ENCODE data around the gene GABRR2.

The GABRR2 gene

DNA sequence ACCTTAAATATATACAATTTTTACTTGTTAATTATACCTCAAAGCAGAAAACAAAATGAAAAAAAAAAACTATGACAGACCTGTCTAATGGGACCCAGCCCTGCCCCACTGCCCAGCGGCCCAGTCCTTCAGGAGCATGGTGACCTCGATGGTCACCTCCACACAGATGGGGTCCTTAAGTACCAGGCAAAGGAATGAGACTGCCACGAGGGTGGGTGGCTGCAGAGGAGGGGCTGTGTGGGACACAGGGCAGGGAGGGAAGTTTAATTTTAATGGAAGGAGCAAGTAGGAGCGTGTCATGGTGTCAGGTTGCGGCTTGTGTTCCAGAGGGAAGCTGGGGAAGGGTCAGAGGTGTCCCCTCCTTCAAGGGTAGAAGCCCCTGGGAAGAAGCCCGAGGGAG, 28.6 kb downstream of the GABRR2 start:
- H3K4me2 ChIP-seq (ENCODE audit: low read depth, low read length, poor library complexity, severe bottlenecking) = no peak overlapping the region
- H3K9me2 ChIP-seq (replicated peaks; ENCODE audit: insufficient read depth, low read length) = no peaks in the 10 kb centered on the region
- H3K36me3 ChIP-seq (ENCODE audit: low read length) = no peaks in the 10 kb centered on the region
- no peaks in the 10 kb centered on the region for H3F3A ChIP-seq (ENCODE audit: insufficient read depth)
- no peak overlapping the region for H3K9ac ChIP-seq (ENCODE audit: low read length)
- H3K27me3 ChIP-seq (ENCODE audit: low read length) = no peaks in the 10 kb centered on the region
- H3K4me3 ChIP-seq (ENCODE audit: insufficient read depth, low read length, poor library complexity, severe bottlenecking) = no peak overlapping the region
- no peak overlapping the region for H3K27ac ChIP-seq (ENCODE audit: low read depth, low read length)
- no peaks in the 10 kb centered on the region for H3K79me2 ChIP-seq (ENCODE audit: insufficient read depth, low read length)
- TF ChIP-seq, protein P1, sequence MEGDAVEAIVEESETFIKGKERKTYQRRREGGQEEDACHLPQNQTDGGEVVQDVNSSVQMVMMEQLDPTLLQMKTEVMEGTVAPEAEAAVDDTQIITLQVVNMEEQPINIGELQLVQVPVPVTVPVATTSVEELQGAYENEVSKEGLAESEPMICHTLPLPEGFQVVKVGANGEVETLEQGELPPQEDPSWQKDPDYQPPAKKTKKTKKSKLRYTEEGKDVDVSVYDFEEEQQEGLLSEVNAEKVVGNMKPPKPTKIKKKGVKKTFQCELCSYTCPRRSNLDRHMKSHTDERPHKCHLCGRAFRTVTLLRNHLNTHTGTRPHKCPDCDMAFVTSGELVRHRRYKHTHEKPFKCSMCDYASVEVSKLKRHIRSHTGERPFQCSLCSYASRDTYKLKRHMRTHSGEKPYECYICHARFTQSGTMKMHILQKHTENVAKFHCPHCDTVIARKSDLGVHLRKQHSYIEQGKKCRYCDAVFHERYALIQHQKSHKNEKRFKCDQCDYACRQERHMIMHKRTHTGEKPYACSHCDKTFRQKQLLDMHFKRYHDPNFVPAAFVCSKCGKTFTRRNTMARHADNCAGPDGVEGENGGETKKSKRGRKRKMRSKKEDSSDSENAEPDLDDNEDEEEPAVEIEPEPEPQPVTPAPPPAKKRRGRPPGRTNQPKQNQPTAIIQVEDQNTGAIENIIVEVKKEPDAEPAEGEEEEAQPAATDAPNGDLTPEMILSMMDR (IDR thresholded peaks at IDR 0.05; ENCODE audit: insufficient read depth, low read length, poor library complexity, severe bottlenecking) = no peak
- TF ChIP-seq EZH2phosphoT487 (conservative IDR thresholded peaks at IDR 0.05; ENCODE audit: low read length) = no peak
- H2AFZ ChIP-seq (ENCODE audit: low read depth, low read length, severe bottlenecking) = no peak overlapping the region
- no peaks in the 10 kb centered on the region for H3K9me3 ChIP-seq (ENCODE audit: insufficient read depth, low read length)
- H4K20me1 ChIP-seq (ENCODE audit: low read depth, low read length) = no peaks in the 10 kb centered on the region

DNA sequence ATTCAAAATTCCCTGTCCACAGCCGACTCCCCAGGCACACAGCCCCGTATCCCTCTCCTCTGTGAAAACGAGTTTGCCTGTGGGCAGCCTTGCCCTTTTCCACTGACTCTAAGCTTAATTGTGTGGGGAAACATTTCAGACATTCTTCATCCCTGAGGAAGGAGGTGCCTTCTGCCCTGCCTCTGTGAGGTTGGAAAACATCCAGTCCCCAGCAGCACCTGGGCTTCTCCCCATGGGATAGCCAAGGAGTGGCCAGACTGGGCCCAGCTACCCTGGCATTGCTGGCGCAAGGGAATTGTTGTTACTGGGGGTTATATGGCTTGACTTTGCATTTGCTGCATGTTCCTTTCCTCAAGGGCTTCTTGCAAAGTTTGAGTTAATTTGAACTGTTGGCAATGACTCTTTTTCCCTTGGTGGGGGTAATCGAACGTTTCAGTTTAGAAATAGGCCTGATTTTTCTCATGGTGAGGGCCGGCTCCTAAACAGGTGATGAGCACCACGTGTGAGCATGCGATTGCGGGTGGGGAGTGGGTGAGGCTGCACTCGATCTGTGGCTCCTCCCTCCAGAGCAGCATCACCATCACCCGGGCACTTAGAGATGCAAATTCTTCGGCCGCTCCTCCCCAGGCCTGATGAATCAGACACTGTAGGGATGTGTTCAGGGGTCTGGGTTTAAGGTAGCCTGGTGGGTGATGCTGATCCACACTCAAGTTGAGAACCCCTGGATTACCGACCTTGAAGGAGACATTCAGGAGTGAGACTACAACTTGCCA, 29.9 kb downstream of the GABRR2 start:
- Histone ChIP-seq H2AFZ (ENCODE audit: low read depth, low read length, severe bottlenecking) (no peak overlapping the region), H3K9ac (ENCODE audit: low read length) (no peak overlapping the region), H3K4me2 (ENCODE audit: low read depth, low read length, poor library complexity, severe bottlenecking) (no peak overlapping the region), H4K20me1 (ENCODE audit: low read depth, low read length) (no peaks in the 10 kb centered on the region), H3F3A (ENCODE audit: insufficient read depth) (no peaks in the 10 kb centered on the region), H3K79me2 (ENCODE audit: insufficient read depth, low read length) (no peaks in the 10 kb centered on the region), H3K27ac (ENCODE audit: low read depth, low read length) (no peak overlapping the region), H3K36me3 (ENCODE audit: low read length) (no peaks in the 10 kb centered on the region), H3K9me3 (ENCODE audit: insufficient read depth, low read length) (no peaks in the 10 kb centered on the region), H3K9me2 (replicated peaks; ENCODE audit: insufficient read depth, low read length) (no peaks in the 10 kb centered on the region), H3K27me3 (ENCODE audit: low read length) (no peaks in the 10 kb centered on the region), H3K4me3 (ENCODE audit: insufficient read depth, low read length, poor library complexity, severe bottlenecking) (no peak overlapping the region)
- no peak for TF ChIP-seq EZH2phosphoT487 (conservative IDR thresholded peaks at IDR 0.05; ENCODE audit: low read length)
- TF ChIP-seq, protein P1 (IDR thresholded peaks at IDR 0.05; ENCODE audit: insufficient read depth, low read length, poor library complexity, severe bottlenecking) = no peak

DNA sequence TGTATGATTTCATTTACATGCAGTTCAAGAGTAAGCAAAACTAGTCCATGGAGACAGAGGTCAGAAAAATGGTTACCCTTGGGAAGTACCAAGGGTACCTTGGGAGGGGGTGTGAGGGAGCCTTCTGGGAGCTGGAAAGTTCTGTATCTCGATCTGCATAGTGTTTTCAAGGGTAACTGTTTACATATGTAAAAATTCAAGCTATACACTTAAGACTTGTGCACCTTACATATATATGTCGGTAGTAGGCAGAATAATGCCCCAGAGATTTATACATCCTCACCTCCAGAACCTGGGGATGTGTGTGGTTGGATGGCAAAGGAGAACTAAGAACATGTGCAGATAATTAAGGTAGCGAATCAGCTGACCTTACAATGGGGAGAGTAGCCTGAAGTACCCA, 31.0 kb downstream of the GABRR2 start:
- no peak overlapping the region for H3K4me2 ChIP-seq (ENCODE audit: low read depth, low read length, poor library complexity, severe bottlenecking)
- no peak overlapping the region for H2AFZ ChIP-seq (ENCODE audit: low read depth, low read length, severe bottlenecking)
- TF ChIP-seq, protein P1 (IDR thresholded peaks at IDR 0.05; ENCODE audit: insufficient read depth, low read length, poor library complexity, severe bottlenecking) = no peak
- no peak for TF ChIP-seq EZH2phosphoT487 (conservative IDR thresholded peaks at IDR 0.05; ENCODE audit: low read length)
- H3K27ac ChIP-seq (ENCODE audit: low read depth, low read length) = no peak overlapping the region
- no peaks in the 10 kb centered on the region for H3K36me3 ChIP-seq (ENCODE audit: low read length)
- no peak overlapping the region for H3K4me3 ChIP-seq (ENCODE audit: insufficient read depth, low read length, poor library complexity, severe bottlenecking)
- no peak overlapping the region for H3K9ac ChIP-seq (ENCODE audit: low read length)
- no peaks in the 10 kb centered on the region for H3K9me3 ChIP-seq (ENCODE audit: insufficient read depth, low read length)
- no peaks in the 10 kb centered on the region for H3K79me2 ChIP-seq (ENCODE audit: insufficient read depth, low read length)
- no peaks in the 10 kb centered on the region for H3K9me2 ChIP-seq (replicated peaks; ENCODE audit: insufficient read depth, low read length)
- no peaks in the 10 kb centered on the region for H4K20me1 ChIP-seq (ENCODE audit: low read depth, low read length)
- H3K27me3 ChIP-seq (ENCODE audit: low read length) = no peaks in the 10 kb centered on the region
- no peaks in the 10 kb centered on the region for H3F3A ChIP-seq (ENCODE audit: insufficient read depth)
